Psoas muscle (tissue), 8 donors: ENCODE measurements around the gene ARHGEF33. TPM values are rescaled to one million over a fixed set of nuclear protein-coding genes. Genes with fewer than 3 reads are reported as not detected.

Experiments
- ATAC-seq, 4 donors: fragments of 200-7000 bp; cut with Tn5 transposase; one replicate each; pipeline ENCODE4 v1.9.1; 2020; ENCODE audit warnings: moderate library complexity in 3 of 4, mild to moderate bottlenecking in 2 of 4
- DNase-seq, 2 donors: peaks; one replicate each; pipeline ENCODE4 v3.0.0-alpha.2; 2020
- H3K27ac ChIP-seq: fragments of 200-600 bp; one replicate; pipeline ENCODE4 v1.8.0; 2022
- H3K27me3 ChIP-seq, 3 donors: fragments of 200-600 bp in 1 of 3; one replicate each; pipeline versions ENCODE4 v1.6.1 to v1.8.0; 2013 to 2022; ENCODE audit warnings: low read length in 2 of 3, mild to moderate bottlenecking in 2 of 3, moderate library complexity in 1 of 3; ENCODE audit not compliant: insufficient read depth in 3 of 3
- H3K36me3 ChIP-seq, 2 donors: fragments of 200-600 bp in 1 of 2; one replicate each; pipeline versions ENCODE4 v1.6.1 to v1.8.0; 2013 to 2022; ENCODE audit warnings: low read depth in 1 of 2, mild to moderate bottlenecking in 1 of 2, moderate library complexity in 1 of 2; ENCODE audit not compliant: insufficient read depth in 1 of 2
- H3K4me1 ChIP-seq: fragments of 200-600 bp; one replicate; pipeline ENCODE4 v1.8.0; 2022
- H3K4me3 ChIP-seq: fragments of 200-600 bp; one replicate; pipeline ENCODE4 v1.8.0; 2022; ENCODE audit warnings: mild to moderate bottlenecking
- H3K9me3 ChIP-seq: fragments of 200-600 bp; one replicate; pipeline ENCODE4 v1.8.0; 2022
- CTCF ChIP-seq: fragments of 200-600 bp; IDR thresholded peaks from one replicate; pipeline ENCODE4 v1.8.0; 2022; ENCODE audit warnings: antibody characterized with exemption
- WGBS, 3 donors: extraction: QIAGEN DNeasy Blood & Tissue Kit; methylation state at CpG; one replicate each; pipeline versions ENCODE4 v1.1.6 to v1.1.7; 2013; 5-methylcytosine and 5-hydroxymethylcytosine counted together
- intact Hi-C, 2 donors: fragments of 100-400 bp; cut with DNase I; formaldehyde crosslinking; loops; one replicate each; pipeline versions ENCODE4 v1.11.0 to v1.14.2; 2022
- polyA plus RNA-seq, 3 donors: library from polyadenylated mRNA; stranded (reverse); fragments of 200-250 nt; gene quantifications; one replicate each; pipeline ENCODE4 v1.2.3, GENCODE V29; 2013
- total RNA-seq, 4 donors: library from RNA; stranded (reverse); fragmentation: NEBNext Ultra II Directional in 2 of 4; extraction: Animal tissue kit (Norgen Biotek cat#: 25700) in 2 of 4; gene quantifications; one replicate each; pipeline versions ENCODE4 v1.2.1 to v1.2.4, GENCODE V29; 2021 to 2023
- donor health status: healthy with polysubstance abuse.
- donor health status: DM: no; HTN: no; CAD: no; lungs with moderate emphysema.
- donor health status: Bipolar disorder and iron deficiency.
- donor health status: healthy.
- donor health status: DM: yes; HTN: yes; CAD: no.
- donor health status: DM: no; HTN: no; CAD: no.
- donor health status: DM: no; HTN: no; CAD: no.
- donor health status: DM: yes; HTN: yes; CAD: no.

ARHGEF33 gene
- total and polyA plus RNA-seq, 7 donors: 0.03 to 0.58 (median 0.15) TPM

- ATAC-seq (no peak), DNase-seq (no peak)
- Histone ChIP-seq H3K36me3 (no peaks in the 10 kb centered on the region), H3K27me3 (no peaks in the 10 kb centered on the region), H3K4me3 (no peak overlapping the region), H3K4me1 (no peaks in the 10 kb centered on the region), H3K9me3 (no peaks in the 10 kb centered on the region), H3K27ac (no peak overlapping the region)
- 94 to 96% (median 95%) methylated on average over 5 of the region's 5 CpGs for WGBS, 3 donors
- intact Hi-C loops: no loop called here
- no peak for TF ChIP-seq CTCF
These were observed 76.3 kb downstream of the ARHGEF33 start for GRCh38 chr2:38966006-38966405.

GRCh38 chr2:38966678-38967077 is 77.0 kb downstream of the ARHGEF33 start:
- WGBS, 3 donors: 38 to 61% (median 46%) methylated on average over 1 of the region's 1 CpG
- no peak for TF ChIP-seq CTCF
- no peak overlapping the region for H3K27ac ChIP-seq
- intact Hi-C loops: no loop called here
- H3K9me3 ChIP-seq: no peaks in the 10 kb centered on the region
- DNase-seq (no peak), ATAC-seq (no peak)
- no peak overlapping the region for H3K4me3 ChIP-seq
- no peaks in the 10 kb centered on the region for H3K27me3 ChIP-seq
- no peaks in the 10 kb centered on the region for H3K36me3 ChIP-seq
- H3K4me1 ChIP-seq: no peaks in the 10 kb centered on the region

- intact Hi-C loops: no loop called here
- ATAC-seq: no peak
- WGBS, 3 donors: 85 to 97% (median 91%) methylated on average over 2 of the region's 2 CpGs
- Histone ChIP-seq H3K4me1 (no peaks in the 10 kb centered on the region), H3K9me3 (no peaks in the 10 kb centered on the region), H3K27ac (no peak overlapping the region), H3K4me3 (no peak overlapping the region), H3K27me3 (no peaks in the 10 kb centered on the region), H3K36me3 (no peaks in the 10 kb centered on the region)
- TF ChIP-seq CTCF: no peak
- DNase-seq: no peak
These were observed 78.3 kb downstream of the ARHGEF33 start for GRCh38 chr2:38968021-38968420.

- ATAC-seq (no peak), DNase-seq (no peak)
- 92 to 97% (median 94%) methylated on average over 4 of the region's 4 CpGs for WGBS, 3 donors
- Histone ChIP-seq H3K9me3 (no peaks in the 10 kb centered on the region), H3K27me3 (no peaks in the 10 kb centered on the region), H3K4me1 (no peaks in the 10 kb centered on the region), H3K36me3 (no peaks in the 10 kb centered on the region), H3K27ac (no peak overlapping the region), H3K4me3 (no peak overlapping the region)
- no peak for TF ChIP-seq CTCF
- intact Hi-C loops: no loop called here
These were observed 81.7 kb downstream of the ARHGEF33 start for GRCh38 chr2:38971377-38971776.

GRCh38 chr2:38973266-38973665 is 83.6 kb downstream of the ARHGEF33 start:
- Histone ChIP-seq H3K4me3 (no peak overlapping the region), H3K4me1 (no peaks in the 10 kb centered on the region), H3K9me3 (no peaks in the 10 kb centered on the region), H3K27me3 (no peaks in the 10 kb centered on the region), H3K36me3 (no peaks in the 10 kb centered on the region), H3K27ac (no peak overlapping the region)
- intact Hi-C loops: no loop called here
- no peak for TF ChIP-seq CTCF
- no peak for ATAC-seq
- DNase-seq: no peak
